ENCODE measurements around the gene BOD1. TPM values are rescaled to one million over a fixed set of nuclear protein-coding genes. Genes with fewer than 3 reads are reported as not detected.

BOD1 gene
- total RNA-seq (2014; rRNA removed; shearing (Covaris generic); ENCODE audit: low replicate concordance), result 78.2 and 95.2 TPM in 2 replicates

GRCh38 chr5:173616577-173617118 lies at the start of gene BOD1:
Gene BOD1 (minus strand): TSS chr5:173616650. CDS start chr5:173616436, 214 bp downstream.
- peak; percentile 98 for DNase-seq (ENCODE audit: low read depth)
- in situ Hi-C loops (cut with HindIII; ENCODE audit: low pct_unique_long_range_greater_than_20kb, low sequenced_read_pairs), result no loop called here

DNA sequence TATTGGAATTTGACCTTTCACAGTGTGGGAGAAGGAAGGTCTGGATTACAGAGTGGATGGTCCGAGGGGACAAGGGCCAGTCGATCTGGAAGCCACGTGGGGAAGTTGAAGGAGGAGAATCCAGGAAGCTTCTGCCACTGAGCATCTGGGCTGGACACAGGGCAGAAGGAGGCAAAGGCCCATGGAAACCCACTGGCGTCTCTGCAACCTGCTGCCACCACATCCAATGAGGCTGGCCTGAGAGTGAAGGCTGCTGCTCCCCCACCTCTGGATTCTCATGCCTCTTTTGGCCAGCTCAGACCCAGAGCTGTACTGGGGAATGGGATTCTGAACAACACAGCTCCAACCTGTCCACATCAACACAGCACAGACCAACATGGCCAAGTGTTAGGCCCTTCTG lies 48.9 kb upstream of the BOD1 start:
- in situ Hi-C loops (cut with HindIII; ENCODE audit: low pct_unique_long_range_greater_than_20kb, low sequenced_read_pairs), result no loop called here
- no peak for DNase-seq (ENCODE audit: low read depth)

- peak; percentile 8 for DNase-seq (ENCODE audit: low read depth)
- in situ Hi-C loops (cut with HindIII; ENCODE audit: low pct_unique_long_range_greater_than_20kb, low sequenced_read_pairs), result no loop called here
These were observed 47.7 kb upstream of the BOD1 start for GRCh38 chr5:173664154-173664526.

DNA sequence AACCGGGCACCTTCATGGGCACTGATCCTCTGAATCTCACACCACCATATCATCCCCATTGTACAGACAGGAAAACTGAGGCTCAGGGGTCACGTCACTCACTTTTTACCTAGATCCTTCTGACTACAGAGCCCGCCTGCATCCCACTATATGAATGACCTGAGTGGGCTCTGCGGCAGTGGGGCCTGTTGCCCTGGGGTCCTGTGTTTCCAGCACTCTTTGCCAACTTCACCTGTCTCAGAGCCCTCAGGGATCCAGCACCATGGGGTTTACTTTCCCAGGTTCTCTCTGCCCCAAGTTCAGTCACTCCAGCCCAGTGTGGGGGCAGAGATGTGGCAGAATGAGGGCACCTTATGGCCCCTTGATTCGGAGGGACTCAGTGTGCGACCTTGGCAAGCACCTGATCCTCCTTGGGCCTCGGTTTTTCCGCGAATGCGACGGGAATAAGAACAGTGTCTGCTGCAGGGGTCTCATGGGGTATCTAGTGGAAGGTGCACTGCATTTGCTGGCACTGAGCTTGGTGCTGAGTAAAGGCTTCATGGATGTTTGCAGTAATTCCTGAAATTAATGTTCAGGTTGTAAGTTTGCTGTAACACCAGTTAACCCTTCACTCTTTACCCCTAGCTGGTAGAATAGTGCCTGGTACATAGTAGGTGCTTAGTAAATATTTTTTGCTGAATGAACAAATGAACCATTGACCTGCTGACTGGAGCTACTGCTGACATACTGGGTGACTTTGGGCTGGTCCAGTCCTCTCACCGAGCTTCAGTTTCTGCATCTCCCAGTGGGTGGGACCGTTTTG lies 47.1 kb upstream of the BOD1 start:
- in situ Hi-C loops (cut with HindIII; ENCODE audit: low pct_unique_long_range_greater_than_20kb, low sequenced_read_pairs), result no loop called here

DNA sequence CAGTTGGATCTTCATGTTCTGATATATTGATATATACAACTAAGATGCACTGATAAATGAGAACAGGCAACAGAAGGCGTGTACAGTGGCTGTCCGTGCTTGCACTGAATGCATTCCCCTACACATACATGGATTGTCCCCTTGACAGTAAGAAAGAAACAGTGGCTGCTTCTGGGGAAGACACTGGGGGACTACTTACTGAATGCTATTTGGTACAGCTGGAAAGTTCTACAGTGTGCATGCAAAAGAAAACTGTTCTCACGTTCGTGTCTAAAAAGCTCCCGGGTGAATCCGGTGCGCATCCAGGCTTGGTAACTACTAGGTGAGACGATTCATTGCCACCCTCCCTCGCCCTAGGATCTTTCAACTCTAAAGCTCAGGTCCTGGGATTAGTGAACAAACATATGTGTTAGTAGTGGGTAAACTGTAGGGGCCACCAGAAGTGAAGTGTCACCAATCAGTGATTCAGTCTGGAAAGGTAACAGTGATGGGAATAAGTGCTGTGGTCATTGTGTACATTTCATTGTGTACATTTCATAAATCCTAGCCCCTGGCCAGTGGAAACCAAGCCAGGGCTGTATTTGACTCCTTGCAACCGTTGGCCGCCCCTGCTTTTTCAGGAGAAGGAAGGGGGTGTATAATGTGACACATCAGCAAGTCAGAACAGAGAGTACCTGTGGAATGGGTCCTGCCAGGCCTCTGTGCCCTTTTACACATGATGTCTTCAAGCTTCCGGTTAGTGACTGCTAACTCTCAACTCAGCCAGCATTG lies 46.3 kb upstream of the BOD1 start:
- in situ Hi-C loops (cut with HindIII; ENCODE audit: low pct_unique_long_range_greater_than_20kb, low sequenced_read_pairs), result no loop called here

More for the DNA sequence above, 47.1 kb upstream of the BOD1 start:
- no peak for DNase-seq (ENCODE audit: low read depth)

DNA sequence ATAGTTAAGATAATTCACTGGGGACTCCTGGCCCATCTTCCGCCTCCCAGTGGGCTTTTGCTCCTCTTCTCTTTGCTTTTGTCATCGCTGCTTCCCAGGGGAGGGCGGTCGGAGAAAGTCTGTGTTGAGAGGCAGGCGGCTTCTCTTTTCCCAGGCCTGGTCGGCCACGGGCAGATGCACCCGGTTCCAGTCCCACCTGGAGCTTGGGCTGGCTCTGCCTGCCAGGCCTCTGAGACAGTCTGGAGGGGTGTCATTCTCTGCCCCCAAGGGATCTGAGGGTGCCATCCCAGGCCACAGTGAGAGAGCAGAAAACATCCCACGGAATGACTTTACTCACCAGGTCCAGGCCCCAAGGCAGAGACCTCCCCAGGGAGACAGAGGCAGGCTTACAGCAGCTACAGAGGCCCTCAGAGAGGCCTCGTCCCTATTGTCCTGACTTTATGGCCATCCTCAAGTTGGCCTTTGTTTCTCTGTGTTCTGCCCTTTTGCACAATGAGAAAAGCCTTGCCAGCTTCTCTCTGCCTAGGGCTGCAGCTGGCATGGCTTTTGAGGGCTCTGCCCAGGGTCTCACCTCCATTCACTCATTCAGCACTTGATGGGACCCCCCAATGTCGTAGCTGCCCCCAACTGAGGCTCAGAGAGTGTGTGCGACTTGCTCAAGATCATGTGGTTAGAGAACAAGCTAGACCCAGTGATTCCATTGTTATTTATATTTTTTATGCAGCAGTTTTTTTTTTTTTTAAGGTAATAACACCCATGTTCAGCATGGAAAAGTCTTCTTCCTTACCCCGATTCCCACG lies 44.2 kb upstream of the BOD1 start:
- in situ Hi-C loops (cut with HindIII; ENCODE audit: low pct_unique_long_range_greater_than_20kb, low sequenced_read_pairs), result no loop called here
- DNase-seq (ENCODE audit: low read depth), result no peak

More for the DNA sequence above, 46.3 kb upstream of the BOD1 start:
- no peak for DNase-seq (ENCODE audit: low read depth)

- DNase-seq (ENCODE audit: low read depth), result no peak
- in situ Hi-C loops (cut with HindIII; ENCODE audit: low pct_unique_long_range_greater_than_20kb, low sequenced_read_pairs), result no loop called here
These were observed 43.0 kb upstream of the BOD1 start for GRCh38 chr5:173659423-173659822.

GRCh38 chr5:173657741-173658356 lies 41.4 kb upstream of the BOD1 start:
- DNase-seq (ENCODE audit: low read depth), result no peak
- in situ Hi-C loops (cut with HindIII; ENCODE audit: low pct_unique_long_range_greater_than_20kb, low sequenced_read_pairs), result no loop called here

DNA sequence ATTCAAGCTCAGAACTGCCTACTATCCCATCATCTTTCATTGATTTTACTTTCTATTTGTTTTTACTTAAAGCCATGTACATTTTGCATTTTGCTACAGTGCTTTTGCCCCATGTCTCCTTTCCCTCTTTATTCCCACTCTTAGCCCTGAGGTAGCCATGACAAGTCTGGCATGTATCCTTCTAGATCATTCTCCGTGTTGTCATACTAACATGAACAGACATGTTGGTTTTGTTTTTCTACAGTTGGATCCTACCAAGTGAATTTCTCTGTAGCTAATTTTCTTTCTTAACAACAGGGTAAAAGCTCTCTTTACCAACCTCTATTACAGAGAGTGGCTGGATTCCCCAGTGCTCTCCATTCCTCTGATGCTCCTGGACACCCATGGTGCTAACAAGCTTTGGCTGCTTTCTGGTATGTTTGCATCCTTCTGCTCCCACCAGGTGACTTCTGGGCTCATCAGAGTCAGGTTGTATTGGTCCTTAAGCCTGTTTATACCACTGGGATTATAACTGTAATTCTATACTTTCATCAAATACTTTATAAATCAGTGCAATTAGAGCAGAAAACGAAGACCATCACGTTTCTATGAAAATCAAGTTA lies 38.8 kb upstream of the BOD1 start:
- no peak for DNase-seq (ENCODE audit: low read depth)
- in situ Hi-C loops (cut with HindIII; ENCODE audit: low pct_unique_long_range_greater_than_20kb, low sequenced_read_pairs), result no loop called here

DNA sequence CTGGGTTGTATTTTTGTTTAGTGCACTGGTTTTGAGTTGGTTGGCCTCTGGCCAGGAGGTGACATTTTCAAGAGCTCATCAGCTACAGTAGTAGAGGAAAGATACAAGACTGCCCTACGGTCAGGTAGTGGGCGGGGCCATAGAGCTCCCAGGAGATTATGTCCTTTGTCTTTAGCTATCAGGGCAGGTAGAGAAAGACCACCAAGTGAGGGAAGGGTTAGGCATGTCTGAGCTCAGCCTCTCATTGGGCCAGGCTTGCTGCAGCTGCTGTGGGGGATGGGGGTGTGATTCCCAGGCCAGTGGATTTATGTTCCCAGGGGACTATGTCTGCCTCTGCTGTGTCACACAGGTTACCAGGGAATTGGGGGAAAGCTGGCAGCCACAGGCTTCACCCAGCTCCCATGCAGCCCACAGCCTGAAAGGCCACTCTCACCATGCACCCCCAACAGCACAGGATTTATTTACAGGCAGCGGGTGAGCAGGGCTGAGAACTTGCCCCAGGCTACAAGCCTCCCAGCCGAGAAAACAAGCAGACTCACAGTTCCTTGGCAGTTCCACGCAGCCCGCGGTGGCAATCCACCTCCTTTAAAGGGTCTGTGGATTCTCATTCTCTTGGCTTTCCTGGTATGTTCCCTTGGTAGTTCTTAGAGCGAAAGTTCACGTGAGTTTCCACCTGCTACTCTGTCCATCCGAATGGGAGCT lies 37.5 kb upstream of the BOD1 start:
- DNase-seq (ENCODE audit: low read depth), result no peak
- in situ Hi-C loops (cut with HindIII; ENCODE audit: low pct_unique_long_range_greater_than_20kb, low sequenced_read_pairs), result no loop called here

DNA sequence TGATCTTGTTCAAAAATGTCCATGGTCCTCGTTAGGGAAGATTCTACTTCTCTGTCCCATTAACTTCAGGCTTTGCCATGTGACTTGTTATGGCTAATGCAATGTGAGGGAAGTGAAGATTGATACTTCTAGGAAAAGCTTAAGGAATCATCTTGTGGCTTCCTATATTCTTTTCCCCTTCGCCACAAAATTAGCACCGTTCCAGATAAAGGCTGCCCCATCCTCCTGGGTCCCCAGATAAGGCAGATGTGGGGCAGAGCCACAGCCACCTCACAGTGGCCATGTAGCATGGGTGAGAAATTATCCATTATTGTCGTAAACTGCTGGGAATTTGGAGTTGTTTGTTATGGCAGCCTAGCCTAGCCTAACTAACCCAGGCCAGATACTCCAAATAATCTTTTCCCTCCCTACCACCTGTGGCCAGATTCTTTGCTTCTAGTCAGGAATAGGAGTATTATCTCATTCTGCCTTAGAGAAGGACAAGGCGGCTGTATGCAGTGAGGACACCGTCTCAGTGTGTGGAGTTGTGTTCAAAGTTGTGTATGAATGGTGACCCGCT lies 31.9 kb upstream of the BOD1 start:
- no peak for DNase-seq (ENCODE audit: low read depth)
- in situ Hi-C loops (cut with HindIII; ENCODE audit: low pct_unique_long_range_greater_than_20kb, low sequenced_read_pairs), result no loop called here

- no peak for DNase-seq (ENCODE audit: low read depth)
- in situ Hi-C loops (cut with HindIII; ENCODE audit: low pct_unique_long_range_greater_than_20kb, low sequenced_read_pairs), result no loop called here
These were observed 30.2 kb upstream of the BOD1 start for GRCh38 chr5:173646692-173647091.

DNA sequence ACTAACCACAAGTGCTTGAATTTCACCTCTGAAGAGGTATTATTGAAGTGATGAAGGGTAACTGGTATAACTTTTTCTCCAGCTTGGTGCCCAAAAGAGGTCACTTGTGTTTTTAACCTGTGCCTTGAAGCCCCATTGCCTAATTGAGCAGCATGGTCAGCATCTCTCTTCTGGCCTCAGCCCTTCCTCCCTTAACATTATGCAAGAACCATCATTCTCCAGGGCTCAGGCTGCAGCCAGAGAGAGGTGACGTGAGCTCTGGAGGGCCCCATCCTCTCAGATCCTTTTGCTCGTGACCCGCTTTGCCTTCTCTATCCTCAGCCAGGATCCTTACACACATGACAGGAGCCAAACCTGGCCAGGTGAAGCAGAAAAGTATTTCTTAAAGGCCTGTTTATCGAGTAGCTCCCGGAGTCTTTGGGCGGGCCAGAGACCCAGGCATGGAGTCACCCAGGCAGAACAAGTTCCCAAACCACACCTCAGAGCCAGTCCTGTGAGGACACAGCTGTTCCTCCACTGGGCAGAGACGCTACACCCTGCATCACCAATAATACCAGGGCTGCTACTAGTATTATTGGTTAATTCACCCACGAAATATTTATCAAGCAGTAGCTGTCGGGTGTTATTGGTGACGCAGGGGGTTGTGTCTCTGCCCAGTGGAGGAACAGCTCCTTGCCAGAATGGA lies 29.6 kb upstream of the BOD1 start:
- peak; percentile 33 for DNase-seq (ENCODE audit: low read depth)
- in situ Hi-C loops (cut with HindIII; ENCODE audit: low pct_unique_long_range_greater_than_20kb, low sequenced_read_pairs), result no loop called here

GRCh38 chr5:173645437-173645807 lies 29.0 kb upstream of the BOD1 start:
- in situ Hi-C loops (cut with HindIII; ENCODE audit: low pct_unique_long_range_greater_than_20kb, low sequenced_read_pairs), result no loop called here
- peak; percentile 53 for DNase-seq (ENCODE audit: low read depth)

DNA sequence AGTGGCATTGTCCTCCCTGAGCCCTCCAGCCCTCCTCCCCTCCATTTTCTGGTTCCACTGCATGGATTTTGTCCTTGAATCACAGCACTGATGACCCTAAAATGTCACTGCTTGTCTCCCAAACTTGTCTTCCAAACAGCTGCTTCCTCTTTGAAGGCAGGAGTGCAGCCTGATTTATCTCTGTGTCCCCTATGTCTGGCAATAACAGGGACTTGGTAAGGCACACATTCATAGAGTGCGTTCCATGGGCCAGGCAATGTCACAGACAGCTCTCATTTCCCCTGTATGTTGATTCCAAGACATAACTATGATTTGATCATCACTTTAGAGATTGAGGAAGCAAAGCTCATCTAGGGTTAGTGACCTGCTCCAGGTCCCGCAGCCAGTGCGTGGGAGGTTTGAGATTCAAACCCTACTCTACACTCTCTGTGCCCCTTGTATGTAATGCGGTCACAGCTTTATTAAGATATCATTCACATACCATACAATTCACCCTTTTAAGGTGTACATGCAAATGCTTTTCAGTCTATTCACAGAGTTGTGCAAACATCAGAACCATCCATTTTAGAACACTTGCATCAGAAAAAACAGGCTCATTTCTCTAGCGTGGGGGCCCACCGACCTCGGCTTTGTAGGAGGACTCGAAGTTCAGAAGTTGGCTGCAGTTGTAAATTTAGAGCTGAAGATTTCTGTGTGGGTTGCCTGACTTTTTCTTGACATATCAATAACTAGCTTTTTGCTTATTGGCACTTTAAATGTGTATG lies 28.4 kb upstream of the BOD1 start:
- DNase-seq (ENCODE audit: low read depth), result no peak
- in situ Hi-C loops (cut with HindIII; ENCODE audit: low pct_unique_long_range_greater_than_20kb, low sequenced_read_pairs), result no loop called here

GRCh38 chr5:173643964-173644363 lies 27.5 kb upstream of the BOD1 start:
- in situ Hi-C loops (cut with HindIII; ENCODE audit: low pct_unique_long_range_greater_than_20kb, low sequenced_read_pairs), result no loop called here
- DNase-seq (ENCODE audit: low read depth), result no peak

Data from Caki2 (cell line).